Superior temporal gyrus (tissue), 1 donor: ENCODE measurements around the gene ZNF385C.
A peak's percentile ranks its signal among the peaks of the same experiment; 100 is the strongest.
"Not testable (repeated sequence)": the region's sequence is repeated elsewhere in the genome, so short reads cannot be mapped to it uniquely, and the experiment has no call there.

ENCODE experiments used
- DNase-seq: peaks from one replicate; pipeline ENCODE4 v3.0.0-alpha.2; 2016; ENCODE audit errors: extremely low spot score

Gene ZNF385C

GRCh38 chr17:42020845-42021244 is 77.4 kb downstream of the ZNF385C start:
- not testable (repeated sequence) for DNase-seq

GRCh38 chr17:42019509-42020404 is 78.5 kb downstream of the ZNF385C start, which contains the start of gene NKIRAS2:
Gene NKIRAS2 (plus strand): TSS chr17:42020090. CDS start chr17:42021578, 1,488 bp downstream.
- peak; percentile 80 for DNase-seq

- DNase-seq = no peak
Measured at GRCh38 chr17:42018988-42019387, 79.3 kb downstream of the ZNF385C start.

- DNase-seq = no peak
Measured at GRCh38 chr17:42018339-42018738, 79.9 kb downstream of the ZNF385C start.

- no peak for DNase-seq
Measured at GRCh38 chr17:42017866-42018200, 80.4 kb downstream of the ZNF385C start.

GRCh38 chr17:42016941-42017865 is 81.1 kb downstream of the ZNF385C start, which contains the start of gene DNAJC7:
Gene DNAJC7 (minus strand): TSS chr17:42017439. CDS start chr17:42017416, 23 bp downstream.
- peak; percentile 92 for DNase-seq

- peak; percentile 28 for DNase-seq
Measured at GRCh38 chr17:42016411-42016831, 81.9 kb downstream of the ZNF385C start.

GRCh38 chr17:42013740-42014139 is 84.5 kb downstream of the ZNF385C start:
- not testable (repeated sequence) for DNase-seq

- DNase-seq = not testable (repeated sequence)
Measured at GRCh38 chr17:42012363-42012762, 85.9 kb downstream of the ZNF385C start.

- peak; percentile 45 for DNase-seq
Measured at GRCh38 chr17:42010898-42011516, 87.3 kb downstream of the ZNF385C start.

GRCh38 chr17:42010266-42010680 is 88.0 kb downstream of the ZNF385C start:
- DNase-seq = not testable (repeated sequence)

GRCh38 chr17:42009170-42009569 is 89.1 kb downstream of the ZNF385C start:
- DNase-seq = peak; percentile 87

GRCh38 chr17:42005166-42005565 is 93.1 kb downstream of the ZNF385C start:
- DNase-seq = peak; percentile 47

GRCh38 chr17:42002792-42003301 is 95.4 kb downstream of the ZNF385C start:
- peak; percentile 80 for DNase-seq

- no peak for DNase-seq
Measured at GRCh38 chr17:42002175-42002791, 96.0 kb downstream of the ZNF385C start.

GRCh38 chr17:42001729-42002128 is 96.5 kb downstream of the ZNF385C start:
- DNase-seq = no peak

GRCh38 chr17:42000413-42001133 is 97.7 kb downstream of the ZNF385C start:
- no peak for DNase-seq

- no peak for DNase-seq
Measured at GRCh38 chr17:41998497-41998896, 99.8 kb downstream of the ZNF385C start.

GRCh38 chr17:41996855-41997164 is 101.5 kb downstream of the ZNF385C start:
- no peak for DNase-seq

GRCh38 chr17:41992576-41992975 is 105.7 kb downstream of the ZNF385C start:
- peak; percentile 90 for DNase-seq
